Lung (tissue), 13 donors: Measurements from ENCODE around the gene AKAP13. TPM values are rescaled to one million over a fixed set of nuclear protein-coding genes. Genes with fewer than 3 reads are reported as not detected.
"Not testable (repeated sequence)": the region's sequence is repeated elsewhere in the genome, so short reads cannot be mapped to it uniquely, and the experiment has no call there.

Experiments used
- ATAC-seq: fragments of 200-7000 bp; cut with Tn5 transposase; one replicate; pipeline ENCODE4 v1.9.1; 2020; ENCODE audit warnings: moderate number of reproducible peaks; ENCODE audit not compliant: insufficient read depth, low FRiP score
- DNase-seq, 3 donors: peaks; one replicate each; pipeline ENCODE4 v3.0.0-alpha.2; 2013 to 2017
- H3K27ac ChIP-seq, 2 donors: one replicate each; pipeline ENCODE4 v1.5.1; 2013; ENCODE audit warnings: mild to moderate bottlenecking in 2 of 2, moderate library complexity in 2 of 2, control low read depth in 1 of 2, inconsistent platforms in 1 of 2, low read depth in 1 of 2, low read length in 1 of 2
- H3K27me3 ChIP-seq, 3 donors: one replicate each; pipeline ENCODE4 v1.5.1; 2013; ENCODE audit warnings: low read length in 2 of 3; ENCODE audit not compliant: control insufficient read depth in 3 of 3, insufficient read depth in 3 of 3
- H3K36me3 ChIP-seq, 4 donors: one replicate each; pipeline ENCODE4 v1.5.1; 2013; ENCODE audit warnings: low read length in 4 of 4, mild to moderate bottlenecking in 1 of 4, moderate library complexity in 1 of 4; ENCODE audit not compliant: control insufficient read depth in 4 of 4, insufficient read depth in 4 of 4
- H3K4me1 ChIP-seq, 5 donors: one replicate each; pipeline ENCODE4 v1.5.1; 2013; ENCODE audit warnings: low read length in 5 of 5, mild to moderate bottlenecking in 2 of 5, moderate library complexity in 1 of 5; ENCODE audit not compliant: control insufficient read depth in 5 of 5, insufficient read depth in 5 of 5
- H3K4me3 ChIP-seq: one replicate; pipeline ENCODE4 v1.5.1; 2013; ENCODE audit warnings: mild to moderate bottlenecking, control low read depth, moderate library complexity
- H3K9ac ChIP-seq, 2 donors: one replicate each; pipeline ENCODE4 v1.5.1; 2013; ENCODE audit warnings: low read length in 2 of 2, control low read depth in 1 of 2; ENCODE audit not compliant: insufficient read depth in 1 of 2
- H3K9me3 ChIP-seq, 4 donors: one replicate each; pipeline ENCODE4 v1.5.1; 2013; ENCODE audit warnings: low read length in 3 of 4, mild to moderate bottlenecking in 1 of 4, moderate library complexity in 1 of 4; ENCODE audit not compliant: control insufficient read depth in 4 of 4, insufficient read depth in 3 of 4
- WGBS, 2 donors: extraction: QIAGEN DNeasy Blood & Tissue Kit; methylation state at CpG; one replicate each; pipeline ENCODE4 v1.1.7; 2013; 5-methylcytosine and 5-hydroxymethylcytosine counted together
- polyA plus RNA-seq, 2 donors: library from polyadenylated mRNA; stranded (reverse); fragments of 200-250 nt; gene quantifications; one replicate each; pipeline ENCODE4 v1.2.1, GENCODE V29; 2013
- small RNA-seq: library from RNA; depleted of rRNA; stranded (forward); fragments of <200 nt; gene quantifications from one replicate; pipeline ENCODE3, GENCODE V24; 2014; ENCODE audit warnings: low replicate concordance
- total RNA-seq, 2 donors: library from RNA; depleted of rRNA in 1 of 2; stranded (reverse); fragments of >200 nt in 1 of 2; gene quantifications; one replicate each; pipeline ENCODE4 v1.2.1, GENCODE V29; 2014 to 2021
- TF ChIP-seq, protein P1 (sequence below): IDR thresholded peaks from 2 replicates; pipeline ENCODE4 v1.5.1; 2012; ENCODE audit warnings: mild to moderate bottlenecking; ENCODE audit errors: control extremely low read depth, extremely low read depth
- donor health status: control.
- donor health status: control.
- donor health status: Bipolar disorder and iron deficiency.
- donor health status: healthy.
- donor health status: DM: yes; HTN: yes; CAD: no.

AKAP13 gene
- total and polyA plus RNA-seq, 4 donors = 102 to 1,115 (median 259) TPM

DNA sequence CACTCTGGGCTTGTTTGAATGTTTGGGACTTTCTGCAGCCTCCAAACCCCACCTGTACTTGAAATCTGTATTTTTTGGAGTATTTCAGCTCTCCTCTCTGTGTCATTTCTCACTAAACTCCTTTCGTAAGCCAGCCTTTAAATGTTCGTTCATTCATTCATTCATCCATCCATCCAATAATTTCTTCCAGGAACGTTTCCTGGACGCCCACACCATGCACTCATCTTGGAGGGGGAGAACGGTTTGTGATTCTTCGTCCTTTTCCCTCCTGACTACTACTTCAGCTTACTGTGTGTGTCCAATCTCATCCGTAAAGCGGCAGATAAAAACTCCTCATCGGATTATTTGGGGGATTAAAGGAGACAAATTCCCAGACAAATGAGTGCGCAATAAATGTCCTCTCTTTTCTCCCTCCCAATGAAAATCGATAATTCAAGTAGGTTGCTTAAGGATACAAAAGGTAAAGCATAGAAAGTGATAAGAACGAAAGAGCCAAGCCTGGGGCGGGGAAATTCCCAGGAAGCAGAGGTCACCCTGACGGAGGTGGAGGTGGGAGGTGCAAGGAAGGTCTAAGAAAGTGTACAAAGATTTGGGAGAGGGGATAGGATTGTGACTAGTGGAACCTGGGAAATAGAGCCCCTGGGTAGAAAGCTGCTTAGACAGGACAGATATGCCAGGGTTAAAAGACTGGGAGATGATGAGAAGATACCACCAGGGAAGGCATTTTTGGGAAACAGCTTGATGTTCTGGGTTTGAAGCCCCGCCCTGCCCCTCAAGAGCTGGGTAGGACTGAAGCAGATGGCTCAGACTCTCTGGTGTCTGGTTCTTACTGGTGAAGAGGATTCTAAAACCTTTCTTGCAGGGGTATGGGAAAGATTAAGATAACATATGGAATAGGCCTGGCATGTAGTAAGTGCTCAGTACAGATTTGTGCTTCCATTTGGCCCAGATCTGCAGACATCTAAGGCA is 415.2 kb downstream of the AKAP13 start:
- no peak overlapping the region for H3K27ac ChIP-seq
- DNase-seq = no peak

DNA sequence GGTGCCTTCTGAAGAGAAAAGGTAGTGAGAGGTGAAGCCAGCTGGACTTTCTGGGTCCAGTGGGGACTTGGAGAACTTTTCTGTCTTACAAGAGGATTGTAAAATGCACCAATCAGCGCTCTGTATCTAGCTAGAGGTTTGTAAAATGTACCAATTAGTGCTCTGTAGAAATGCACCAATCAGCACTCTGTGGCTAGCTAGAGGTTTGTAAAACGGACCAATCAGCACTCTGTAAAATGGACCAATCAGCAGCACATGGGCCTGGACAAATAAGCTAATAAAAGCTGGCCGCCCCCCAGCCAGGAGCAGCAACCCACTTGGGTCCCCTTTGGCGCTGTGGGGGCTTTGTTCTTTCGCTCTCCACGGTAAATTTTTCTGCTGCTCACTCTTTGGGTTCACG is 416.0 kb downstream of the AKAP13 start:
- not testable (repeated sequence) for DNase-seq, H3K9me3 ChIP-seq, H3K4me3 ChIP-seq, H3K9ac ChIP-seq, H3K36me3 ChIP-seq, ATAC-seq, H3K27ac ChIP-seq, H3K27me3 ChIP-seq
- WGBS, 2 donors = 81 to 89% methylated on average over 7 of the region's 7 CpGs
- peaks cover 0 to 14% (median 6%) of the 10 kb centered on the region in 5 donors for H3K4me1 ChIP-seq

More for the DNA sequence above, 415.2 kb downstream of the AKAP13 start:
- Histone ChIP-seq H3K4me3 (no peak overlapping the region), H3K9ac (peak overlapping the region in 1 of 2 donors; percentile 83), H3K4me1 (peaks cover 0 to 14% (median 6%) of the 10 kb centered on the region in 5 donors), H3K9me3 (no peaks in the 10 kb centered on the region), H3K36me3 (no peaks in the 10 kb centered on the region), H3K27me3 (no peaks in the 10 kb centered on the region)
- TF ChIP-seq, protein P1, sequence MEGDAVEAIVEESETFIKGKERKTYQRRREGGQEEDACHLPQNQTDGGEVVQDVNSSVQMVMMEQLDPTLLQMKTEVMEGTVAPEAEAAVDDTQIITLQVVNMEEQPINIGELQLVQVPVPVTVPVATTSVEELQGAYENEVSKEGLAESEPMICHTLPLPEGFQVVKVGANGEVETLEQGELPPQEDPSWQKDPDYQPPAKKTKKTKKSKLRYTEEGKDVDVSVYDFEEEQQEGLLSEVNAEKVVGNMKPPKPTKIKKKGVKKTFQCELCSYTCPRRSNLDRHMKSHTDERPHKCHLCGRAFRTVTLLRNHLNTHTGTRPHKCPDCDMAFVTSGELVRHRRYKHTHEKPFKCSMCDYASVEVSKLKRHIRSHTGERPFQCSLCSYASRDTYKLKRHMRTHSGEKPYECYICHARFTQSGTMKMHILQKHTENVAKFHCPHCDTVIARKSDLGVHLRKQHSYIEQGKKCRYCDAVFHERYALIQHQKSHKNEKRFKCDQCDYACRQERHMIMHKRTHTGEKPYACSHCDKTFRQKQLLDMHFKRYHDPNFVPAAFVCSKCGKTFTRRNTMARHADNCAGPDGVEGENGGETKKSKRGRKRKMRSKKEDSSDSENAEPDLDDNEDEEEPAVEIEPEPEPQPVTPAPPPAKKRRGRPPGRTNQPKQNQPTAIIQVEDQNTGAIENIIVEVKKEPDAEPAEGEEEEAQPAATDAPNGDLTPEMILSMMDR = no peak
- ATAC-seq = no peak
- WGBS, 2 donors = 50 to 63% methylated on average over 15 of the region's 15 CpGs

Small RNA genes within 50 kb of the gene (small RNA-seq; reads per million reads assigned to genes)
- not detected for gene AC021739.1
- 0.06 reads per million for gene MIR1276
- not detected for gene RNU6-1280P
- gene RNU7-79P = not detected
